K562 (cell line): ENCODE measurements around the gene MRPL32. TPM values are rescaled to one million over a fixed set of nuclear protein-coding genes. Genes with fewer than 3 reads are reported as not detected.

Experiments
- ATF1 ChIP-seq, 2 experiments: fragments of 450-650 bp in 1 of 2; IDR thresholded peaks; 2 replicates each; pipeline ENCODE4 v1.6.1; 2016; ENCODE audit warnings: missing compliant biosample characterization in 1 of 2, missing genetic modification characterization in 1 of 2
- COPS2 ChIP-seq: fragments of 450-650 bp; conservative IDR thresholded peaks from 2 replicates; pipeline ENCODE4 v1.6.1; 2016; ENCODE audit warnings: mild to moderate bottlenecking, moderate library complexity
- DLX4 ChIP-seq: fragments of 250-450 bp; sonication (Bioruptor Pico); IDR thresholded peaks from 2 replicates; pipeline ENCODE4 v1.6.1; 2021; ENCODE audit warnings: mild to moderate bottlenecking
- E2F8 ChIP-seq: fragments of 450-650 bp; IDR thresholded peaks from 2 replicates; pipeline ENCODE4 v1.7.1; 2018; ENCODE audit warnings: mild to moderate bottlenecking, low read depth; ENCODE audit not compliant: partially characterized antibody
- EP400 ChIP-seq: fragments of 450-650 bp; IDR thresholded peaks from 2 replicates; pipeline ENCODE4 v1.6.1; 2017; ENCODE audit warnings: antibody characterized with exemption, mild to moderate bottlenecking, moderate library complexity
- FOXJ2 ChIP-seq: fragments of 200-800 bp; sonication (Bioruptor generic); IDR thresholded peaks from 2 replicates; pipeline ENCODE4 v1.6.1; 2016; ENCODE audit warnings: missing genetic modification characterization, missing compliant biosample characterization
- KLF13 ChIP-seq: fragments of 450-650 bp; IDR thresholded peaks from 2 replicates; pipeline ENCODE4 v1.6.1; 2016; ENCODE audit warnings: missing genetic modification characterization, low read depth, mild to moderate bottlenecking, missing compliant biosample characterization, moderate library complexity, borderline replicate concordance
- LARP7 ChIP-seq: fragments of 450-650 bp; IDR thresholded peaks from 2 replicates; pipeline ENCODE4 v1.6.1; 2016
- MAFK ChIP-seq: IDR thresholded peaks from 2 replicates; pipeline ENCODE4 v1.6.1; 2011; ENCODE audit warnings: low read length, improper control_type of control experiment
- MYC ChIP-seq, 2 experiments: fragments of 250-450 bp in 1 of 2; sonication (Bioruptor Pico) in 1 of 2; IDR thresholded peaks; 2 replicates each; pipeline versions ENCODE4 v1.5.1 to v1.6.1; 2012 to 2021; ENCODE audit warnings: low read depth in 2 of 2, borderline replicate concordance in 1 of 2, improper control_type of control experiment in 1 of 2, low read length in 1 of 2, mild to moderate bottlenecking in 1 of 2, moderate library complexity in 1 of 2
- NFE2L1 ChIP-seq: fragments of 450-650 bp; IDR thresholded peaks from 2 replicates; pipeline ENCODE4 v1.6.1; 2016; ENCODE audit warnings: missing genetic modification characterization, low read depth, mild to moderate bottlenecking, missing compliant biosample characterization, moderate library complexity, borderline replicate concordance
- PML ChIP-seq: IDR thresholded peaks from 2 replicates; pipeline ENCODE4 v1.6.1; 2012; ENCODE audit warnings: low read length, inconsistent platforms
- ZBTB11 ChIP-seq, 3 experiments: fragments of 200-800 bp in 1 of 3; fragments of 250-450 bp in 1 of 3; fragments of 450-650 bp in 1 of 3; sonication (Bioruptor Pico) in 1 of 3; sonication (Bioruptor generic) in 1 of 3; formaldehyde crosslinking in 1 of 3; IDR thresholded peaks; 2 replicates each; pipeline versions ENCODE4 v1.6.1 to v1.8.0; 2016 to 2022; ENCODE audit warnings: mild to moderate bottlenecking in 2 of 3, missing genetic modification characterization in 2 of 3, missing compliant biosample characterization in 1 of 3, moderate library complexity in 1 of 3
- ZBTB2 ChIP-seq: fragments of 450-650 bp; IDR thresholded peaks from 2 replicates; pipeline ENCODE4 v1.6.1; 2016; ENCODE audit warnings: antibody characterized with exemption
- ZC3H8 ChIP-seq: fragments of 450-650 bp; IDR thresholded peaks from 2 replicates; pipeline ENCODE4 v1.6.1; 2017
- ZNF408 ChIP-seq: fragments of 250-450 bp; sonication (Bioruptor Pico); IDR thresholded peaks from 2 replicates; pipeline ENCODE4 v1.4.0; 2020; ENCODE audit warnings: low read depth, mild to moderate bottlenecking, moderate library complexity
- ZNF444 ChIP-seq: fragments of 250-450 bp; sonication (Bioruptor Pico); IDR thresholded peaks from 2 replicates; pipeline ENCODE4 v1.4.0; 2020; ENCODE audit warnings: mild to moderate bottlenecking, moderate library complexity
- ZZZ3 ChIP-seq: fragments of 450-650 bp; IDR thresholded peaks from 2 replicates; pipeline ENCODE4 v1.6.1; 2016; ENCODE audit warnings: antibody characterized with exemption, mild to moderate bottlenecking, moderate library complexity
- polyA plus RNA-seq, 8 experiments: library from polyadenylated mRNA; depleted of rRNA in 4 of 8; stranded (reverse) in 5 of 8; unstranded in 3 of 8; fragments of >200 nt; fragmentation: Nextera tagmentation in 2 of 8; fragmentation: Illumina TruSeq in 1 of 8; extraction: Ambion mirVana in 2 of 8; extraction: Trizol in 1 of 8; gene quantifications; 2 replicates each; pipeline versions ENCODE4 v1.2.1 to v1.2.3, GENCODE V29; 2011 to 2014; ENCODE audit warnings: inconsistent platforms in 1 of 8, missing spikeins in 1 of 8
- total RNA-seq, 7 experiments: library from RNA; depleted of rRNA in 6 of 7; stranded (reverse); fragments of >200 nt in 6 of 7; fragmentation: Illumina TruSeq in 2 of 7; extraction: Trizol in 2 of 7; gene quantifications; 2 replicates each; pipeline versions ENCODE4 v1.2.1 to v1.2.3, GENCODE V29; 2011 to 2021; ENCODE audit warnings: low replicate concordance in 1 of 7

MRPL32 gene
- total and polyA plus RNA-seq, 9 of the 15 experiments (the other 6 are each of a cell fraction or from before 2014, with no cell fraction given) = 75.5 to 351 (median 138) TPM

- TF ChIP-seq E2F8 = no peak
- TF ChIP-seq EP400 = no peak
- no peak for TF ChIP-seq KLF13
- TF ChIP-seq ZZZ3 = no peak
- peak; percentile 38; the same call in 1 of the 2 replicates for TF ChIP-seq MAFK
- no peak for TF ChIP-seq ZNF444 (CRISPR knock-in tag)
- no peak for TF ChIP-seq LARP7
- no peak for TF ChIP-seq ZNF408 (CRISPR knock-in tag)
- TF ChIP-seq MYC (IDR thresholded peaks at IDR 0.05; ENCODE audit: low read depth, low read length) = no peak
- no peak for TF ChIP-seq MYC (CRISPR knock-in tag; IDR thresholded peaks at IDR 0.05; ENCODE audit: borderline replicate concordance, low read depth)
- no peak for TF ChIP-seq ZC3H8
- TF ChIP-seq COPS2 = no peak
- TF ChIP-seq FOXJ2 (tag) = no peak
- TF ChIP-seq NFE2L1 (tag) = 0 out of 2 replicates have a peak, but pooled peaks have one; percentile 8
- no peak for TF ChIP-seq ZBTB11 (CRISPR knock-in tag; IDR thresholded peaks at IDR 0.05)
- TF ChIP-seq ATF1 (CRISPR knock-in tag; IDR thresholded peaks at IDR 0.05) = no peak
- no peak for TF ChIP-seq ATF1 (tag; IDR thresholded peaks at IDR 0.05)
- no peak for TF ChIP-seq PML
- no peak for TF ChIP-seq ZBTB2
- no peak for TF ChIP-seq DLX4 (CRISPR knock-in tag)
These were observed 38.6 kb upstream of the MRPL32 start (continued) for GRCh38 chr7:42893346-42894240.
